ENCODE data around the gene KIF18A. TPM values are rescaled to one million over a fixed set of nuclear protein-coding genes. Genes with fewer than 3 reads are reported as not detected.

The KIF18A gene
- total and polyA plus RNA-seq, 2 of the 13 experiments (the other 11 are each of a cell fraction or from before 2014, with no cell fraction given), result 3.4 to 14.4 TPM

- TF ChIP-seq YY1 (IDR thresholded peaks at IDR 0.05; ENCODE audit: insufficient read depth, insufficient replicate concordance, low read depth, low read length) (peak; percentile 62), ATM (IDR thresholded peaks at IDR 0.05; ENCODE audit: borderline replicate concordance) (no peak), GATA4 (IDR thresholded peaks at IDR 0.05; ENCODE audit: borderline replicate concordance, low read depth) (no peak), SMAD9 (CRISPR knock-in tag; IDR thresholded peaks at IDR 0.05) (0 out of 2 replicates have a peak, but pooled peaks have one; percentile 39), SPEN (CRISPR knock-in tag; IDR thresholded peaks at IDR 0.05; ENCODE audit: low read depth) (peak; percentile 78; the same call in 1 of the 2 replicates), ZNF430 (CRISPR knock-in tag; IDR thresholded peaks at IDR 0.05) (no peak), WIZ (CRISPR knock-in tag; IDR thresholded peaks at IDR 0.05) (no peak), NPAS2 (CRISPR knock-in tag; IDR thresholded peaks at IDR 0.05; ENCODE audit: borderline replicate concordance) (no peak), ZNF780A (CRISPR knock-in tag; IDR thresholded peaks at IDR 0.05) (no peak; the same call in 1 of the 2 replicates), ZMYM4 (CRISPR knock-in tag; IDR thresholded peaks at IDR 0.05) (peak; percentile 97; the same call in 1 of the 2 replicates), POLR2A (IDR thresholded peaks at IDR 0.05; ENCODE audit: insufficient read depth in 1 of 2, low read depth in 2 of 2, low read length in 2 of 2) (peak; percentile 76 to 88), ARHGAP35 (CRISPR knock-in tag; IDR thresholded peaks at IDR 0.05; ENCODE audit: borderline replicate concordance) (no peak), DNMT3B (CRISPR knock-in tag; conservative IDR thresholded peaks at IDR 0.05) (no peak), ZNF660 (CRISPR knock-in tag; IDR thresholded peaks at IDR 0.05; ENCODE audit: borderline replicate concordance, low read depth) (no peak), MLLT10 (CRISPR knock-in tag; IDR thresholded peaks at IDR 0.05) (no peak), IRF2 (CRISPR knock-in tag; IDR thresholded peaks at IDR 0.05) (peak; percentile 85; the same call in 1 of the 2 replicates), HDAC6 (IDR thresholded peaks at IDR 0.05; ENCODE audit: low read depth, low read length) (no peak), ZNF326 (CRISPR knock-in tag; IDR thresholded peaks at IDR 0.05; ENCODE audit: borderline replicate concordance) (no peak), ZNF382 (CRISPR knock-in tag; IDR thresholded peaks at IDR 0.05; ENCODE audit: borderline replicate concordance) (no peak), TMF1 (CRISPR knock-in tag; IDR thresholded peaks at IDR 0.05; ENCODE audit: low read depth) (no peak; the same call in 1 of the 2 replicates), YEATS2 (CRISPR knock-in tag; IDR thresholded peaks at IDR 0.05; ENCODE audit: borderline replicate concordance) (peak; percentile 90), ZNF136 (CRISPR knock-in tag; IDR thresholded peaks at IDR 0.05; ENCODE audit: low read depth) (peak; percentile 76; the same call in 1 of the 2 replicates)
- TF ChIP-seq, protein P1, sequence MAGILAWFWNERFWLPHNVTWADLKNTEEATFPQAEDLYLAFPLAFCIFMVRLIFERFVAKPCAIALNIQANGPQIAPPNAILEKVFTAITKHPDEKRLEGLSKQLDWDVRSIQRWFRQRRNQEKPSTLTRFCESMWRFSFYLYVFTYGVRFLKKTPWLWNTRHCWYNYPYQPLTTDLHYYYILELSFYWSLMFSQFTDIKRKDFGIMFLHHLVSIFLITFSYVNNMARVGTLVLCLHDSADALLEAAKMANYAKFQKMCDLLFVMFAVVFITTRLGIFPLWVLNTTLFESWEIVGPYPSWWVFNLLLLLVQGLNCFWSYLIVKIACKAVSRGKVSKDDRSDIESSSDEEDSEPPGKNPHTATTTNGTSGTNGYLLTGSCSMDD (CRISPR knock-in tag; IDR thresholded peaks at IDR 0.05), result no peak
- TF ChIP-seq, protein P2, sequence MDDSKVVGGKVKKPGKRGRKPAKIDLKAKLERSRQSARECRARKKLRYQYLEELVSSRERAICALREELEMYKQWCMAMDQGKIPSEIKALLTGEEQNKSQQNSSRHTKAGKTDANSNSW (CRISPR knock-in tag; IDR thresholded peaks at IDR 0.05; ENCODE audit: borderline replicate concordance), result no peak
- TF ChIP-seq, protein P3, sequence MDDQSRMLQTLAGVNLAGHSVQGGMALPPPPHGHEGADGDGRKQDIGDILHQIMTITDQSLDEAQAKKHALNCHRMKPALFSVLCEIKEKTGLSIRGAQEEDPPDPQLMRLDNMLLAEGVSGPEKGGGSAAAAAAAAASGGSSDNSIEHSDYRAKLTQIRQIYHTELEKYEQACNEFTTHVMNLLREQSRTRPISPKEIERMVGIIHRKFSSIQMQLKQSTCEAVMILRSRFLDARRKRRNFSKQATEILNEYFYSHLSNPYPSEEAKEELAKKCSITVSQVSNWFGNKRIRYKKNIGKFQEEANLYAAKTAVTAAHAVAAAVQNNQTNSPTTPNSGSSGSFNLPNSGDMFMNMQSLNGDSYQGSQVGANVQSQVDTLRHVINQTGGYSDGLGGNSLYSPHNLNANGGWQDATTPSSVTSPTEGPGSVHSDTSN (CRISPR knock-in tag; IDR thresholded peaks at IDR 0.05; ENCODE audit: borderline replicate concordance), result no peak
- TF ChIP-seq, protein P4, sequence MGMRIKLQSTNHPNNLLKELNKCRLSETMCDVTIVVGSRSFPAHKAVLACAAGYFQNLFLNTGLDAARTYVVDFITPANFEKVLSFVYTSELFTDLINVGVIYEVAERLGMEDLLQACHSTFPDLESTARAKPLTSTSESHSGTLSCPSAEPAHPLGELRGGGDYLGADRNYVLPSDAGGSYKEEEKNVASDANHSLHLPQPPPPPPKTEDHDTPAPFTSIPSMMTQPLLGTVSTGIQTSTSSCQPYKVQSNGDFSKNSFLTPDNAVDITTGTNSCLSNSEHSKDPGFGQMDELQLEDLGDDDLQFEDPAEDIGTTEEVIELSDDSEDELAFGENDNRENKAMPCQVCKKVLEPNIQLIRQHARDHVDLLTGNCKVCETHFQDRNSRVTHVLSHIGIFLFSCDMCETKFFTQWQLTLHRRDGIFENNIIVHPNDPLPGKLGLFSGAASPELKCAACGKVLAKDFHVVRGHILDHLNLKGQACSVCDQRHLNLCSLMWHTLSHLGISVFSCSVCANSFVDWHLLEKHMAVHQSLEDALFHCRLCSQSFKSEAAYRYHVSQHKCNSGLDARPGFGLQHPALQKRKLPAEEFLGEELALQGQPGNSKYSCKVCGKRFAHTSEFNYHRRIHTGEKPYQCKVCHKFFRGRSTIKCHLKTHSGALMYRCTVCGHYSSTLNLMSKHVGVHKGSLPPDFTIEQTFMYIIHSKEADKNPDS (CRISPR knock-in tag; IDR thresholded peaks at IDR 0.05), result 0 out of 2 replicates have a peak, but pooled peaks have one; percentile 40
Observed at GRCh38 chr11:28107750-28108618, at the start of gene KIF18A, which contains the start of gene METTL15 (continued).
